ENCODE data around the gene SNPH. TPM values are rescaled to one million over a fixed set of nuclear protein-coding genes. Genes with fewer than 3 reads are reported as not detected.

Gene SNPH
- total RNA-seq, 1 donor from 2014 or later: 4.3 TPM

DNA sequence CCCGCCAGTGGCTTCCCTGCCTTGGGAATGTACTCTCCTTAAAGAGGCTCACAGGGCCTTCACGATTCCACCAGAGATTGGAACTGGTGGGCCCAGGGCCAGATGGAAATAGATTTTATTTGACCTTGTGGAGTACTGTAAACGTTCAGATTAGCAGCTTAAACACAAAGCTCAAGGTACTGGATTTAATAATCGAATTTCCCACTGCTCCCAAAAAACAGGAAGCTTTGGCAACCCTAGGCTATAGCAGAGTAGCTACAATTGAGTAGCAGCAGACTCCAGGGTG, 55.5 kb downstream of the SNPH start:
- Histone ChIP-seq H3K27ac (peak overlapping the region; percentile 100), H3K4me1 (peaks cover 24% of the 10 kb centered on the region), H3K9me3 (no peaks in the 10 kb centered on the region), H3K4me3 (no peak overlapping the region), H3K36me3 (no peaks in the 10 kb centered on the region), H3K27me3 (no peaks in the 10 kb centered on the region)
- intact Hi-C loops (cut with DNase I): no loop called here
- DNase-seq: no peak
- no peak for ATAC-seq
- TF ChIP-seq, protein P1, sequence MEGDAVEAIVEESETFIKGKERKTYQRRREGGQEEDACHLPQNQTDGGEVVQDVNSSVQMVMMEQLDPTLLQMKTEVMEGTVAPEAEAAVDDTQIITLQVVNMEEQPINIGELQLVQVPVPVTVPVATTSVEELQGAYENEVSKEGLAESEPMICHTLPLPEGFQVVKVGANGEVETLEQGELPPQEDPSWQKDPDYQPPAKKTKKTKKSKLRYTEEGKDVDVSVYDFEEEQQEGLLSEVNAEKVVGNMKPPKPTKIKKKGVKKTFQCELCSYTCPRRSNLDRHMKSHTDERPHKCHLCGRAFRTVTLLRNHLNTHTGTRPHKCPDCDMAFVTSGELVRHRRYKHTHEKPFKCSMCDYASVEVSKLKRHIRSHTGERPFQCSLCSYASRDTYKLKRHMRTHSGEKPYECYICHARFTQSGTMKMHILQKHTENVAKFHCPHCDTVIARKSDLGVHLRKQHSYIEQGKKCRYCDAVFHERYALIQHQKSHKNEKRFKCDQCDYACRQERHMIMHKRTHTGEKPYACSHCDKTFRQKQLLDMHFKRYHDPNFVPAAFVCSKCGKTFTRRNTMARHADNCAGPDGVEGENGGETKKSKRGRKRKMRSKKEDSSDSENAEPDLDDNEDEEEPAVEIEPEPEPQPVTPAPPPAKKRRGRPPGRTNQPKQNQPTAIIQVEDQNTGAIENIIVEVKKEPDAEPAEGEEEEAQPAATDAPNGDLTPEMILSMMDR (IDR thresholded peaks at IDR 0.05): no peak

- ATAC-seq (no peak), DNase-seq (peak; percentile 55)
- intact Hi-C loops (cut with DNase I): no loop called here
- Histone ChIP-seq H3K4me3 (no peak overlapping the region), H3K27ac (peak overlapping the region; percentile 100), H3K9me3 (no peaks in the 10 kb centered on the region), H3K36me3 (no peaks in the 10 kb centered on the region), H3K4me1 (peaks cover 35% of the 10 kb centered on the region), H3K27me3 (no peaks in the 10 kb centered on the region)
- TF ChIP-seq, protein P1 (IDR thresholded peaks at IDR 0.05): no peak
Measured at GRCh38 chr20:1322511-1323245, 56.6 kb downstream of the SNPH start.

DNA sequence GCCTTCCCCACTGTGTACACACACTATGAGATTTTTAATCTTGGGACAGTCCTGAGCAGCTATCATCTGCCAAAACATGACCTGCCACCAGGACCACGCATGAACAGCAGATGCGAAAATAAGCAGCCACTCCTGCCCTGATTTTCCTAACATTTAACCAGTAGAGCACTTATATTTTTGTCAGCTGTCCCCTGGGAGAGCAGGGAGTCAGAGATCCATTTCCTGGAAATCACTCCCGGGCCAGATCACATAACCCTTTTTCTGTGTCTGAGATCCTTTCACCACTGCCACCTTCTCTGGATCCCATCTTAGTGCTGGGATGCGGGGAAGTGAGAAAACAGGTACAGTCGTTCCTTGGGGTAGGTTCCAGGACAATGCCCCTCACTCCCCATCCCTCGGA, 57.2 kb downstream of the SNPH start:
- no peaks in the 10 kb centered on the region for H3K9me3 ChIP-seq
- H3K4me1 ChIP-seq: peaks cover 41% of the 10 kb centered on the region
- TF ChIP-seq, protein P1 (IDR thresholded peaks at IDR 0.05): no peak
- H3K27me3 ChIP-seq: no peaks in the 10 kb centered on the region
- H3K27ac ChIP-seq: peak overlapping the region; percentile 100
- H3K4me3 ChIP-seq: no peak overlapping the region
- no peak for DNase-seq
- intact Hi-C loops (cut with DNase I): no loop called here
- no peaks in the 10 kb centered on the region for H3K36me3 ChIP-seq
- ATAC-seq: no peak

GRCh38 chr20:1323830-1324597, 57.9 kb downstream of the SNPH start:
- peaks cover 48% of the 10 kb centered on the region for H3K4me1 ChIP-seq
- H3K9me3 ChIP-seq: no peaks in the 10 kb centered on the region
- DNase-seq (no peak), ATAC-seq (no peak)
- TF ChIP-seq, protein P1 (IDR thresholded peaks at IDR 0.05): no peak
- no peak overlapping the region for H3K4me3 ChIP-seq
- H3K27ac ChIP-seq: peak overlapping the region; percentile 100
- H3K27me3 ChIP-seq: no peaks in the 10 kb centered on the region
- intact Hi-C loops (cut with DNase I): no loop called here
- no peaks in the 10 kb centered on the region for H3K36me3 ChIP-seq

DNA sequence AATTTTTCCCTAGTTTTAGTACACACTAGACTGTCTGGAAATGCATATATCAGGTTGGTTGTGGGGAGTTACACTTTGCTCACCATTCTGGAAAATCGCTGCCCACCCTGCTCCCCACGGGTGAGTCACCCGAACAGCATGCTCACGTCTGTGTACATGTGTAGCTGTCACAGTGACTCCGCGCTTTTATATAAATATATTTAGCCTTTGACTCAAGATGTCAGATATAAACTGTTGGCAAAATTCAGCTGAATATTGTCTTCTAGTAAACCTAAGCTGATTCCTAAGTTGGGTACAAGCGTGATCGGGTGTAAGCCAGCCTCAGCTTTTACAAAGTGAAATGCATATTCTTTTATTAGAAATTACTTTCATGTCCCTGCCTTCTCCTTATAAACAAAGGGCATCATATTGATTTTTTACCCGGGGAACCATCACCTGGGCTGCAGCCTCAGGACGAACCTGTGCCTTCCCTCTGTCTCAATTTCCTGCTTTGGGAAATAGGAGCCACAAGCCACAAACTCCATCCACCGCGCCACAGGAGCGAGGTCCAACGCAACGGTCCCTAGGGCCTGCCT, 58.6 kb downstream of the SNPH start:
- Histone ChIP-seq H3K9me3 (no peaks in the 10 kb centered on the region), H3K27me3 (no peaks in the 10 kb centered on the region), H3K4me3 (peak overlapping the region; percentile 90), H3K36me3 (no peaks in the 10 kb centered on the region), H3K4me1 (peaks cover 54% of the 10 kb centered on the region), H3K27ac (peak overlapping the region; percentile 100)
- TF ChIP-seq, protein P1 (IDR thresholded peaks at IDR 0.05): no peak
- DNase-seq (no peak), ATAC-seq (no peak)
- intact Hi-C loops (cut with DNase I): no loop called here
